Activated naive CD4-positive, alpha-beta T cell treated with anti-CD3 and anti-CD28 coated beads, Interleukin-2, amount 50 U/mL, for 72 hours (primary cell): ENCODE results near the gene DLGAP3. TPM values are rescaled to one million over a fixed set of nuclear protein-coding genes. Genes with fewer than 3 reads are reported as not detected.

Experiments
- ATAC-seq, 2 donors: fragments of 150-1000 bp; cut with Tn5 transposase; 2 replicates each; pipeline ENCODE4 v1.10.0; 2021; ENCODE audit warnings: mild to moderate bottlenecking in 2 of 2, moderate library complexity in 2 of 2
- DNase-seq, 2 donors: peaks; one replicate each; pipeline ENCODE4 v3.0.0; 2021 to 2022; ENCODE audit warnings: low spot score in 2 of 2
- H3K27ac Mint-ChIP-seq, 2 donors: one replicate each; pipeline ENCODE4 v1.8.0; 2022; ENCODE audit warnings: mild to moderate bottlenecking in 2 of 2, mixed read lengths in 2 of 2
- H3K36me3 Mint-ChIP-seq, 2 donors: one replicate each; pipeline ENCODE4 v1.8.0; 2022; ENCODE audit warnings: mixed read lengths in 2 of 2
- H3K9me3 Mint-ChIP-seq, 2 donors: one replicate each; pipeline ENCODE4 v1.8.0; 2022; ENCODE audit warnings: mixed read lengths in 2 of 2
- total RNA-seq, 2 donors: library from RNA; stranded (reverse); gene quantifications; one replicate each; pipeline ENCODE4 v1.2.3, GENCODE V29; 2022

The DLGAP3 gene
- total RNA-seq, 2 donors from 2014 or later = 0.71 to 0.84 TPM

GRCh38 chr1:34896612-34897011 lies 32.8 kb downstream of the DLGAP3 start:
- peaks cover 9 to 10% of the 10 kb centered on the region in 2 donors for H3K9me3 Mint-ChIP-seq
- peaks cover 9 to 10% of the 10 kb centered on the region in 2 donors for H3K36me3 Mint-ChIP-seq
- no peak for ATAC-seq
- no peak overlapping the region for H3K27ac Mint-ChIP-seq
- no peak for DNase-seq

GRCh38 chr1:34889705-34890104 lies 39.7 kb downstream of the DLGAP3 start:
- no peak for DNase-seq
- ATAC-seq = no peak
- peaks cover 12% of the 10 kb centered on the region in 2 donors for H3K9me3 Mint-ChIP-seq
- H3K27ac Mint-ChIP-seq = no peak overlapping the region
- H3K36me3 Mint-ChIP-seq = peaks cover 9 to 20% of the 10 kb centered on the region in 2 donors

GRCh38 chr1:34887593-34887992 lies 41.9 kb downstream of the DLGAP3 start:
- DNase-seq (no peak), ATAC-seq (no peak)
- Mint-ChIP-seq H3K27ac (no peak overlapping the region), H3K36me3 (peaks cover 8 to 19% of the 10 kb centered on the region in 2 donors), H3K9me3 (peaks cover 12% of the 10 kb centered on the region in 2 donors)

GRCh38 chr1:34885405-34886247 lies 43.8 kb downstream of the DLGAP3 start:
- DNase-seq (peak in 1 of 2 donors; percentile 63), ATAC-seq (peak; percentile 87 to 92)
- peaks cover 0 to 4% of the 10 kb centered on the region in 2 donors for H3K36me3 Mint-ChIP-seq

GRCh38 chr1:34884961-34885360 lies 44.5 kb downstream of the DLGAP3 start:
- DNase-seq (no peak), ATAC-seq (no peak)
- no peaks in the 10 kb centered on the region for H3K9me3 Mint-ChIP-seq
- no peak overlapping the region for H3K27ac Mint-ChIP-seq
- H3K36me3 Mint-ChIP-seq = peaks cover 0 to 4% of the 10 kb centered on the region in 2 donors

More at GRCh38 chr1:34885405-34886247, 43.8 kb downstream of the DLGAP3 start:
- H3K27ac Mint-ChIP-seq = no peak overlapping the region
- H3K9me3 Mint-ChIP-seq = no peaks in the 10 kb centered on the region

GRCh38 chr1:34884536-34884935 lies 44.9 kb downstream of the DLGAP3 start:
- H3K9me3 Mint-ChIP-seq = no peaks in the 10 kb centered on the region
- H3K36me3 Mint-ChIP-seq = peaks cover 0 to 3% of the 10 kb centered on the region in 2 donors
- H3K27ac Mint-ChIP-seq = no peak overlapping the region
- DNase-seq (no peak), ATAC-seq (no peak)

GRCh38 chr1:34879230-34879629 lies 50.2 kb downstream of the DLGAP3 start:
- H3K36me3 Mint-ChIP-seq = no peaks in the 10 kb centered on the region
- no peak overlapping the region for H3K27ac Mint-ChIP-seq
- H3K9me3 Mint-ChIP-seq = no peaks in the 10 kb centered on the region
- ATAC-seq (no peak), DNase-seq (no peak)

GRCh38 chr1:34876406-34876805 lies 53.0 kb downstream of the DLGAP3 start:
- H3K36me3 Mint-ChIP-seq = no peaks in the 10 kb centered on the region
- DNase-seq = no peak
- no peak for ATAC-seq
- H3K9me3 Mint-ChIP-seq = no peaks in the 10 kb centered on the region
- no peak overlapping the region for H3K27ac Mint-ChIP-seq

- no peak for ATAC-seq
- DNase-seq = no peak
- Mint-ChIP-seq H3K36me3 (no peaks in the 10 kb centered on the region), H3K27ac (no peak overlapping the region), H3K9me3 (no peaks in the 10 kb centered on the region)
Observed at GRCh38 chr1:34874296-34874952, 55.0 kb downstream of the DLGAP3 start.

GRCh38 chr1:34872133-34872503 lies 57.3 kb downstream of the DLGAP3 start:
- H3K9me3 Mint-ChIP-seq = no peaks in the 10 kb centered on the region
- H3K36me3 Mint-ChIP-seq = no peaks in the 10 kb centered on the region
- no peak for ATAC-seq
- DNase-seq = no peak
- no peak overlapping the region for H3K27ac Mint-ChIP-seq

- H3K9me3 Mint-ChIP-seq = no peaks in the 10 kb centered on the region
- no peak overlapping the region for H3K27ac Mint-ChIP-seq
- ATAC-seq (no peak), DNase-seq (no peak)
- H3K36me3 Mint-ChIP-seq = no peaks in the 10 kb centered on the region
Observed at GRCh38 chr1:34871443-34872132, 57.9 kb downstream of the DLGAP3 start.

GRCh38 chr1:34870395-34870794 lies 59.1 kb downstream of the DLGAP3 start:
- no peak for ATAC-seq
- Mint-ChIP-seq H3K9me3 (no peaks in the 10 kb centered on the region), H3K36me3 (no peaks in the 10 kb centered on the region), H3K27ac (no peak overlapping the region)
- DNase-seq = no peak

- Mint-ChIP-seq H3K36me3 (no peaks in the 10 kb centered on the region), H3K27ac (no peak overlapping the region), H3K9me3 (no peaks in the 10 kb centered on the region)
- DNase-seq (no peak), ATAC-seq (no peak)
Observed at GRCh38 chr1:34869760-34870159, 59.7 kb downstream of the DLGAP3 start.

GRCh38 chr1:34868230-34869049 lies 61.0 kb downstream of the DLGAP3 start:
- peak overlapping the region in 1 of 2 donors; percentile 85 for H3K27ac Mint-ChIP-seq
- ATAC-seq (no peak), DNase-seq (no peak)
- no peaks in the 10 kb centered on the region for H3K9me3 Mint-ChIP-seq
- H3K36me3 Mint-ChIP-seq = no peaks in the 10 kb centered on the region

- ATAC-seq (no peak), DNase-seq (no peak)
- Mint-ChIP-seq H3K27ac (peak overlapping the region in 1 of 2 donors; percentile 85), H3K36me3 (no peaks in the 10 kb centered on the region), H3K9me3 (no peaks in the 10 kb centered on the region)
Observed at GRCh38 chr1:34867415-34867814, 62.0 kb downstream of the DLGAP3 start.

- Mint-ChIP-seq H3K36me3 (no peaks in the 10 kb centered on the region), H3K9me3 (no peaks in the 10 kb centered on the region), H3K27ac (peak overlapping the region in 1 of 2 donors; percentile 85)
- no peak for ATAC-seq
- DNase-seq = peak in 1 of 2 donors; percentile 59
Observed at GRCh38 chr1:34866762-34867109, 62.7 kb downstream of the DLGAP3 start.
